ENCODE data around the gene CLDN6. TPM values are rescaled to one million over a fixed set of nuclear protein-coding genes. Genes with fewer than 3 reads are reported as not detected.

The CLDN6 gene
- total and polyA plus RNA-seq, 2 of the 13 experiments (the other 11 are each of a cell fraction or from before 2014, with no cell fraction given), result 5.9 to 7.6 TPM

DNA sequence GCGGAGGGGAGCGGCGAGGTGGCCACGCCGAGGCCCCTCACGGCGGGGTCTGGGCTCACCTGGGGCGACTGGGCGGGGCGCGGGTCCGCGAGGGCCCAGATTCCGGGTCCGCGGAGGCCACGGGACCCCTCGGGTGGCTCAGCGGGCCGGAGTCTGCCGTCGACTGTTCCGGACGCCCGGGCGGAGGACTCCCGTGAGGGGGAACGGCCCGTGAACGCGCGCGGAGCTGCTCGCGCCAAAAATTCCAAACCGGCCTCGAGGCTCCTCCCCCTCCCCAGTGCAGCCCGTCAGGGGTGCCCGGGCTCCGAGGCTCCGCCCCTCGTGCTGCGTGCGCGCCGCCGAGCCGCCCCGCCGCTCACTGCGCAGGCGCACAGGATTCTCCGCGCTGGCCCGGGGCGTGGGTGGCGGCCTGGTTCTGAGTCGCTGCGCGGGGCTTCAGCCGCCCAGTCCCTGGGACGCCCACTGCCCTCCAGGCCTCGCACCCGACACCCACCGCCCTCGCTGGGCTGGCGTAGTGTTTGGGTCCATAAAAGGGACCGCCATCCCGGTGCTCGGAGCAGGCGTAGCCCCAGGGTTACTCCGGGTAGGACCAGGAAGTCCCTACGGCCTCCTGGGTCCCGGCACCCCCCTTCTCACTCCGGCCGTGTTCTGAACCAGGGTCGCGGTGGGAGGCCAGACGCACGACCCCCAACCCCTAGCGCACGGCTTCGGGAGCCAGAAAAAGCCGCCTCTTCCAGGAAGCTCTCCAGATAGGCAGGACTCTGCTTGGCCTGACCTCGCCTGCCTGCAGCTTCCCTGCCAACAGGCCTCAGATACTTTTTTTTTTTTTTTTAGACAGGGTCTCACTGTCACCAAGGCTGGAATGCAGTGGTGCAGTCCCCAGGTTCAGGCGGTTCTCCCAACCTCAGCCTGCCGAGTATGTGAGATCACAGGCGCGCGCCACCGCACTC is 37.5 kb downstream of the CLDN6 start, which contains the start of gene PKMYT1 (continued):
- TF ChIP-seq, protein P1, sequence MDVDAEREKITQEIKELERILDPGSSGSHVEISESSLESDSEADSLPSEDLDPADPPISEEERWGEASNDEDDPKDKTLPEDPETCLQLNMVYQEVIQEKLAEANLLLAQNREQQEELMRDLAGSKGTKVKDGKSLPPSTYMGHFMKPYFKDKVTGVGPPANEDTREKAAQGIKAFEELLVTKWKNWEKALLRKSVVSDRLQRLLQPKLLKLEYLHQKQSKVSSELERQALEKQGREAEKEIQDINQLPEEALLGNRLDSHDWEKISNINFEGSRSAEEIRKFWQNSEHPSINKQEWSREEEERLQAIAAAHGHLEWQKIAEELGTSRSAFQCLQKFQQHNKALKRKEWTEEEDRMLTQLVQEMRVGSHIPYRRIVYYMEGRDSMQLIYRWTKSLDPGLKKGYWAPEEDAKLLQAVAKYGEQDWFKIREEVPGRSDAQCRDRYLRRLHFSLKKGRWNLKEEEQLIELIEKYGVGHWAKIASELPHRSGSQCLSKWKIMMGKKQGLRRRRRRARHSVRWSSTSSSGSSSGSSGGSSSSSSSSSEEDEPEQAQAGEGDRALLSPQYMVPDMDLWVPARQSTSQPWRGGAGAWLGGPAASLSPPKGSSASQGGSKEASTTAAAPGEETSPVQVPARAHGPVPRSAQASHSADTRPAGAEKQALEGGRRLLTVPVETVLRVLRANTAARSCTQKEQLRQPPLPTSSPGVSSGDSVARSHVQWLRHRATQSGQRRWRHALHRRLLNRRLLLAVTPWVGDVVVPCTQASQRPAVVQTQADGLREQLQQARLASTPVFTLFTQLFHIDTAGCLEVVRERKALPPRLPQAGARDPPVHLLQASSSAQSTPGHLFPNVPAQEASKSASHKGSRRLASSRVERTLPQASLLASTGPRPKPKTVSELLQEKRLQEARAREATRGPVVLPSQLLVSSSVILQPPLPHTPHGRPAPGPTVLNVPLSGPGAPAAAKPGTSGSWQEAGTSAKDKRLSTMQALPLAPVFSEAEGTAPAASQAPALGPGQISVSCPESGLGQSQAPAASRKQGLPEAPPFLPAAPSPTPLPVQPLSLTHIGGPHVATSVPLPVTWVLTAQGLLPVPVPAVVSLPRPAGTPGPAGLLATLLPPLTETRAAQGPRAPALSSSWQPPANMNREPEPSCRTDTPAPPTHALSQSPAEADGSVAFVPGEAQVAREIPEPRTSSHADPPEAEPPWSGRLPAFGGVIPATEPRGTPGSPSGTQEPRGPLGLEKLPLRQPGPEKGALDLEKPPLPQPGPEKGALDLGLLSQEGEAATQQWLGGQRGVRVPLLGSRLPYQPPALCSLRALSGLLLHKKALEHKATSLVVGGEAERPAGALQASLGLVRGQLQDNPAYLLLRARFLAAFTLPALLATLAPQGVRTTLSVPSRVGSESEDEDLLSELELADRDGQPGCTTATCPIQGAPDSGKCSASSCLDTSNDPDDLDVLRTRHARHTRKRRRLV (CRISPR knock-in tag; IDR thresholded peaks at IDR 0.05), result no peak
- TF ChIP-seq ZMAT3 (CRISPR knock-in tag; conservative IDR thresholded peaks at IDR 0.05), result peak; percentile 71; the same call in 1 of the 2 replicates
- TF ChIP-seq SMAD9 (CRISPR knock-in tag; IDR thresholded peaks at IDR 0.05), result no peak
- TF ChIP-seq CHD2 (IDR thresholded peaks at IDR 0.05; ENCODE audit: low read depth, low read length), result no peak
- no peak for TF ChIP-seq FOXK1 (CRISPR knock-in tag; IDR thresholded peaks at IDR 0.05; ENCODE audit: borderline replicate concordance, low read depth)
- peak; percentile 44; the same call in 1 of the 2 replicates for TF ChIP-seq ZNF143 (CRISPR knock-in tag; IDR thresholded peaks at IDR 0.05)
- peak; percentile 82 for TF ChIP-seq YEATS4 (CRISPR knock-in tag; IDR thresholded peaks at IDR 0.05; ENCODE audit: borderline replicate concordance)
- TF ChIP-seq, protein P2, sequence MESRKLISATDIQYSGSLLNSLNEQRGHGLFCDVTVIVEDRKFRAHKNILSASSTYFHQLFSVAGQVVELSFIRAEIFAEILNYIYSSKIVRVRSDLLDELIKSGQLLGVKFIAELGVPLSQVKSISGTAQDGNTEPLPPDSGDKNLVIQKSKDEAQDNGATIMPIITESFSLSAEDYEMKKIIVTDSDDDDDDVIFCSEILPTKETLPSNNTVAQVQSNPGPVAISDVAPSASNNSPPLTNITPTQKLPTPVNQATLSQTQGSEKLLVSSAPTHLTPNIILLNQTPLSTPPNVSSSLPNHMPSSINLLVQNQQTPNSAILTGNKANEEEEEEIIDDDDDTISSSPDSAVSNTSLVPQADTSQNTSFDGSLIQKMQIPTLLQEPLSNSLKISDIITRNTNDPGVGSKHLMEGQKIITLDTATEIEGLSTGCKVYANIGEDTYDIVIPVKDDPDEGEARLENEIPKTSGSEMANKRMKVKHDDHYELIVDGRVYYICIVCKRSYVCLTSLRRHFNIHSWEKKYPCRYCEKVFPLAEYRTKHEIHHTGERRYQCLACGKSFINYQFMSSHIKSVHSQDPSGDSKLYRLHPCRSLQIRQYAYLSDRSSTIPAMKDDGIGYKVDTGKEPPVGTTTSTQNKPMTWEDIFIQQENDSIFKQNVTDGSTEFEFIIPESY (CRISPR knock-in tag; IDR thresholded peaks at IDR 0.05), result 0 out of 2 replicates have a peak, but pooled peaks have one; percentile 12
- TF ChIP-seq ZKSCAN5 (CRISPR knock-in tag; IDR thresholded peaks at IDR 0.05), result no peak
- peak; percentile 92 for TF ChIP-seq POLR2G (IDR thresholded peaks at IDR 0.05; ENCODE audit: low read depth, low read length)
- peak; percentile 88 for TF ChIP-seq BRD4 (CRISPR knock-in tag; IDR thresholded peaks at IDR 0.05)
- 0 out of 2 replicates have a peak, but pooled peaks have one; percentile 26 for TF ChIP-seq ZXDC (CRISPR knock-in tag; IDR thresholded peaks at IDR 0.05)
- no peak for TF ChIP-seq RCOR2 (CRISPR knock-in tag; IDR thresholded peaks at IDR 0.05)
- peak; percentile 84 for TF ChIP-seq ZNF567 (CRISPR knock-in tag; IDR thresholded peaks at IDR 0.05; ENCODE audit: borderline replicate concordance)
- TF ChIP-seq ZC3H13 (CRISPR knock-in tag; IDR thresholded peaks at IDR 0.05), result peak; percentile 47; the same call in 1 of the 2 replicates
- TF ChIP-seq ZSCAN31 (CRISPR knock-in tag; IDR thresholded peaks at IDR 0.05; ENCODE audit: low read depth), result peak; percentile 81
- peak; percentile 63; the same call in 1 of the 2 replicates for TF ChIP-seq TBX2 (CRISPR knock-in tag; IDR thresholded peaks at IDR 0.05; ENCODE audit: borderline replicate concordance)
